Stimulated activated CD4-positive, alpha-beta T cell treated with anti-CD3 and anti-CD28 coated beads, Interleukin-1b, Interleukin-23, amount 100 ng/mL, for 4 hours (primary cell): ENCODE data around the gene IRF2.

ENCODE experiments used
- DNase-seq, 2 donors: peaks; one replicate each; pipeline ENCODE4 v3.0.0-alpha.2; 2020; ENCODE audit warnings: low read depth in 2 of 2

IRF2 gene

GRCh38 chr4:184368731-184369130 is 105.6 kb downstream of the IRF2 start:
- no peak for DNase-seq

- DNase-seq = no peak
Measured at GRCh38 chr4:184368290-184368689, 106.1 kb downstream of the IRF2 start.

GRCh38 chr4:184364100-184364921 is 110.0 kb downstream of the IRF2 start:
- DNase-seq = no peak

- DNase-seq = no peak
Measured at GRCh38 chr4:184363258-184363657, 111.1 kb downstream of the IRF2 start.

- no peak for DNase-seq
Measured at GRCh38 chr4:184362396-184362795, 112.0 kb downstream of the IRF2 start.

DNA sequence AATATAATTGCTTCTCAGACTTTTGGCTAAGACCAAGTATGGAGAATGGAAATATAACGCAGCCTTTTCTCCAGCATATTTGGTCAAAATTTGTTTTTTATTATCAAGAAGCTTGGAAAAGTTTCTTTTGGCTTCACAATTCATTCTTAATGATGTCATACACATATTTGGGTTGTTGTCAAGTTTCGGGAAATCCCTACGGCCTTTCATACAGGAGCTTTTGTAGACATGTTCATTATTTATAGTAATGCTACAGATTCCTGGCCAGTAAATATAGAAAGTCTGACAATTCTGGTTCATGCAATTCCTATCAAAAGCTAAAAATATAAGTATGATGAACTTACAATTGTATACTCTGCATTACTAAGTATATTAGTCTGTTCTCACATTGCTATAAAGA is 112.9 kb downstream of the IRF2 start:
- DNase-seq = no peak

DNA sequence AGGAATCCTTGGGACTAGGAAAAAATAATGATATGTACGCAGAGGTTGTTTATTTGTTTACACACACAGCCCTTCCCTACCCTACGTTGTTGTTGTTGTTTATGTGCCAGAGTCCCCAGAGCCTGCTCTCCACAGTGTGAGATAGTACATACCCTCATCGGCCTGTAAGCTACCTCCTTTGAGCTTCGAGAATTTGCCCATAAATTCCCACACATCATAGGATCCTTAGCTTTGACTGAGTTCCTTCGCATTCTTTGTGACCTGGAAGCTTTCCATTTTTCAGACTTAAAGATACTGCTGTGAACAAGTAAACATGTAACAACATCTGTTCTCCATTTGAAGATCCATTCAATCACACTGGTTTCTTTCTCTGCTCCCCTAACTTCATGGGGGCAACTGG is 114.5 kb downstream of the IRF2 start:
- no peak for DNase-seq

DNA sequence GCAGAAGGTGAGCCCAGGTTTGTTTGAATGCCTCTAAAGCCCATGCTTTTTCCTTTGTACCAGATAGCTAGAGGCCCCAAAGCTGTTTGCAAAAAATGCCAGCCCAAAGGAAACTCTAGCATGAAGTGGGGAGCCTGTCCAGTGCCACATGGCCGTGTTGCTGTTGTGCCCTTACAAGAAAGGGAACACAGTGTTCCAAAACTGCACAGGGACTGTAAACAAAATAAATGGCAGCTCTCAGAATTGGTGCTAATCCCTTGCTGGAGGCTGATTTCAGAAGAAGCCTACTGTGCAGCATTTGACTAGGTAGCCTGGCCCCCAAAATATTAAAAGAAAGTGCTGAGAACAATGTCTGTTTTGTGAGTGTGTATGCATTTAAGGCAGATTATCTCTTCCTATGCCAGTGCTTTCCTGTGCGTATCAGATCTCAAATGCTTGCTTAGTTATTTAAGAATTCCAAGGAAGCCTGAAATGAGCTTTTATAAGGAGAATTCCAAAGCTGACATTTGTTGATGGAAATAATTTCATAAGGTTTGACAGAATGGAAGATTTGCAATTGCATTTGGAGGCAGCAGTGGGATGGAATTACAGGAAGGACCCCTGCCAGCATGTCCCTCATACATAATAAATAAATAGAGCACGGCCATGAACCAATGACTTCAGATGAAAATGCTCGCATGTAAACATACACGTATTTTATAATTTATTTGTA is 115.7 kb downstream of the IRF2 start:
- DNase-seq = no peak

GRCh38 chr4:184357772-184358171 is 116.6 kb downstream of the IRF2 start:
- no peak for DNase-seq

DNA sequence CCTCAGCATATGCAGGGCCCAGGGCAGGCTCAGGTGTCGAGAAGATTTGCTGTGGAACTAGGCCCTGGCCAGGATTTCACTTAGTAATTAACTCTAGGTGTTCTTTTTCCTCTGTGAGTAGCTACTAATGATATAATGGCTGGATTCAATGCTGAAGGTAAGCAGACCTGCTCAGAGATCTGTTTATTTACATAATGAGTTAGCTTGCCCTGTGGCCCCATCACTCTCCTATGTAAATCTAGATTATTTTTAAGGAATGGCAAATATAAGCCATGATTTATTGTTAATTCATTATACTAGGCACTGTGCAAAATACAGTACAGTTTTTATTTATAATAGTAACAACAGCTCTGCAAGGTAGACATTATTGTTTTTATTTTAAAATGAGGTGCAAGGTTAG is 117.2 kb downstream of the IRF2 start:
- DNase-seq = no peak

- no peak for DNase-seq
Measured at GRCh38 chr4:184356366-184356765, 118.0 kb downstream of the IRF2 start.

- no peak for DNase-seq
Measured at GRCh38 chr4:184355857-184356256, 118.5 kb downstream of the IRF2 start.

GRCh38 chr4:184355111-184355604 is 119.2 kb downstream of the IRF2 start:
- DNase-seq = no peak

DNA sequence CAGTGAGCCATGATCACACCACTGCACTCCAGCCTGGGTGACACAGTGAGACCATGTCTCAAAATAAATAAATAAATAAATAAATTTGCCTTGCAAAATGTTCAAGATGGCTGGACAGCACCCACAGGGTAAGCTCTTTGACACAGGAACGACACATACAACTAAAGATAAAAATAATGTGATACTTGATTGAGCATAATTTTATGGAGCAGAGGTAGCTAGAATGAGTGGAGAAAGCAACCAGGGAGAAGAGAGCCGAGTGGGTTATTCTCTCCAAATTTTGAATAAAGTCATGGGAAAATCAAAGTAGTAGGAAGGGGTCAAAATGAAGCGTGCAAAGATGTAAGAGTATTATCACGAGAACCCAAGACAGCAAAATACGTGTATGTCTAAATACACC is 121.5 kb downstream of the IRF2 start:
- DNase-seq = no peak

GRCh38 chr4:184351560-184352451 is 122.5 kb downstream of the IRF2 start:
- no peak for DNase-seq

GRCh38 chr4:184350964-184351363 is 123.4 kb downstream of the IRF2 start:
- DNase-seq = no peak

DNA sequence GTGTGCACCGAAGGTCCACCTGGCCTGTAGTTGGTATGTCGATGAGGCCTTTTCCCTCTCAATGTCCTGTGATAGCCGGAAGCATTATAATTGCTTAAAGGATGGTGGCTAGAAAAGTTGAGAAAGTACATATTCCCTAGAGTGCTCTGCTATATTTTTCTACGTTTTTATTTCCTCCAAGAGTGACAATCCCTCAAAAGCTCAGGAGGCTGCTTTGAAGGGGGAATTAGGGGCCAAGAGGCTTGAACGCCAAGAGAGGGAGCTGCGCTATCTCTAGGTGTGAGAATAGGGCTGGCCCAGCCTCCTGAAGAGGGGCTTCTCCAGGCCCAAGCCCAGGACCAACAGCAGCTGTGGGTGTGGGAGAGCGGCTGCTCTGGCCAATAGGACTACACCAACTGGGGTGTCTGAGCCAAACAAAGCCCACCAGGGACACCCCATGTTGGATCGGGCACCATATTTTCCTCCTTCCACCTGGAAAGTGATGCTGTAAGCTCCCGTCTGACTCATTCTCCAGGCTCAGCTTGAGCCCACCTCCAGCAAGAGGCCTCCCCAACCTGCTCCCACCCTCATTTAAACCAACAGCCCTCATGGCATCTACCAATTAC is 124.0 kb downstream of the IRF2 start:
- no peak for DNase-seq

- no peak for DNase-seq
Measured at GRCh38 chr4:184349283-184350039, 124.9 kb downstream of the IRF2 start.

DNA sequence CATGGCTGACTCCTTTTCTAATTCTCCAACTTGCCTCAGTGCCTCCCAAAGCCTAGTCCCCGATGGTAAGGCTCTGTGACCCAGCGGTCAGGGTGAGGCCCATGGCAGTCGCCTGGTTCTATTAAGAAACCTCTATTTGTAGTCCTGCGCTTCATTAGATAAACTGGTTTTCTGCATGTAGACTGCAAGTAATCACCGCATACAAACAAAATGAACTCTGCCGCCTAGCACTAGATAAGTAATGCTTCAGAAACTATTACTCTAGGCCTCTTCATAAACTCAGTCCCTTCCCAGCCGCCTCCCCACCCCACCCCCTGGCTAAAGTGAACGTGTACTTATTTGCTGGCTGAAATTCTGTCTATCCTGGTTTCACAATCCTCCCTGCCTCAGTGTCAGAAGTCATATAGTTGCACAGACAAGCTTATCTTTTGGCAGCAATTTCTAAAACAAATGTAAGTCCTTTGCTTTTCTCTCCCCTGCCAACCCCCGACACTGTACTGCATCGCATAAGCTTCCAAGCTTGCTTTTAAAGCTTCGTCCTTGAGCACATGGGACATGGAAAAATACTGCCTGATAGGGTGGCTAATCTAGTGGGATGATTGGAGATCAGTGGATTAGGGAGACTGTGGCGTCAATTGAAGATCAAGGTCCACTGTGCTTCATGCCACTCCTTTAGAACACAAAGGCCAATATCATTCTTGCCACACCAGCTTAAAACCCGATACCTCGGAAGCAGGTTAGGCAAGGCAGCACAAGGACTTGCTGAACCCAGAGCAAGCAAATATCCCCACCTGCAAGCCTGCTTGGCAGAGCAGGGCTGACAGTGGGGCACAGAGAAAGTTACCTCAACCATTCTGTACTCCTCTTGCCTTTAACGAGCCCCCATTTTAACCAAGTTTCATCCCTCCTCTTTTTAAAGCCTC is 125.8 kb downstream of the IRF2 start:
- DNase-seq = no peak
